GM18870 (cell line): ENCODE data around the gene SEMA7A.
A peak's percentile ranks its signal among the peaks of the same experiment; 100 is the strongest.
"Not testable (repeated sequence)": the region's sequence is repeated elsewhere in the genome, so short reads cannot be mapped to it uniquely, and the experiment has no call there.

Experiments
- ATAC-seq: cut with Tn5 transposase; IDR thresholded peaks from one replicate; pipeline ENCODE4 v1.9.1; 2021; ENCODE audit warnings: moderate library complexity; ENCODE audit not compliant: unreplicated experiment

Gene SEMA7A

GRCh38 chr15:74433592-74434262 lies at the start of gene SEMA7A:
TSS of gene SEMA7A (minus strand) at chr15:74433958. CDS start at chr15:74433918, 40 bp downstream.
- no peak for ATAC-seq

GRCh38 chr15:74482661-74483060 lies 48.9 kb upstream of the SEMA7A start:
- no peak for ATAC-seq

GRCh38 chr15:74480364-74480763 lies 46.6 kb upstream of the SEMA7A start:
- ATAC-seq = not testable (repeated sequence)

DNA sequence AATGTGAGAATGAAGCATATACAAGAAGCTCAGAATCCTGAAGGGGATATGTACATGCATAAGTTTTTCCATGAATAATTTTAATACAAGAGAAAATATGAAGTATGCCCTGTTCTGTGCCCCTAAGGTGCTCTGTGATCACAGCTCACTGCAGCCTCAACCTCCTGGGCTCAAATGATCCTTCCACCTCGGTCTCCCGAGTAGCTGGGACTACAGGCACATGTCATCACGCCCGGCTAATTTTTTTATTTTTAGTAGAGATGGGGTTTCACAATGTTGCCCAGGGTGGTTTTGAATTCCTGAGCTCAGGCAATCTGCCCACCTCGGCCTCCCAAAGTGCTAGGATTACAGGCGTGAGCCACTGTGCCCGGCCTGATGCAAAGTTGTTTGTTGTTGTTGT lies 37.9 kb upstream of the SEMA7A start:
- not testable (repeated sequence) for ATAC-seq

DNA sequence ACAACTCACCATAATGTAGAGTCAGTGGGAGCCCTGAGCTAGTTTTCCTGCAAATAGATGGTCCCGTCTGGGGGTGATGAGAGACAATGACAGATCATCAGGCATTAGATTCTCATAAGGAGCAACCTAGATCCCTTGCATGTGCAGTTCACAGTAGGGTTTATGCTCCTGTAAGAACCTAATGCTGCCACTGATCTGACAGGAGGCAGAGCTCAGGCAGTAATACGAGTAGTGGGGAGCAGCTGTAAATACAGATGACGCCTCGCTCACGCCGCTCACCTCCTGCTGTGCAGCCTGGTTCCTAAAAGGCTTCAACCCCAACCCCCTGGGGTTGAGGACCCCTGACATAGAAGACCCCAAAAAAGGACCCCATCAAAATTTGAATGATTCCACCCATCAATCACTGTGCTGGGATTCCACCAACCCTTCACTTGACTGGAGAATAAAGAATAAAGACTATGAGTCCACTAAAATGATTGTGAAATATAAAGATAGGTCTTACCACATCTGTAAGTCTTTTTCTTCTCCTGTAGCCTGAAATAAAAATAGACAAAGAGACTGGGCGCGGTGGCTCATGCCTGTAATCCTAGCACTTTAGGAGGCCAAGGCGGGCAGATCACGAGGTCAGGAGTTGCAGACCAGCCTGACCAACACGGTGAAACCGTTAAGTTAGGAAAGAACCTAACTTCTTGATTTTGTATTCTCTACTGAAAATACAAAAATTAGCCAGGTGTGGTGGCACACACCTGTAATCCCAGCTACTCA lies 37.1 kb upstream of the SEMA7A start:
- ATAC-seq = no peak

GRCh38 chr15:74468341-74469032 lies 34.7 kb upstream of the SEMA7A start:
- no peak for ATAC-seq

DNA sequence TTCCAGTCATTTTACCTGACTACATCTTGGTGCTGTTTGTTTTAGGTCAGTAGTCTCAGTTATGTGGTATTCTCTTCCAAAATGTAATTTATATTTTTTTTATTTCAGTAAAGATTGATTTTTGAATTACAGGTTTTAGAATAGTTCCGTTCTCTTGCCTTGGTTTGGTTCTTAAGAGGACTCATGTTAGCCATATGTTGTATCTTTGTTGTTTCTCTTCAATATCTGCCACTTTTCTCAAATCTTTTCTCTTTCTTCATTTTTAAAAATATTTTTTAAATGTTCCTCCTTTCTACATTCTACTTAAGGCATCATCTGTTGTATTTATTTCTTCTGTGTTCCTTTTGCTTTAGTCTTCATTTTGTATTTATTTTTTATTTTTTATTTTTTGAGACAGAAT lies 32.8 kb upstream of the SEMA7A start:
- no peak for ATAC-seq

GRCh38 chr15:74464897-74465296 lies 31.1 kb upstream of the SEMA7A start:
- ATAC-seq = no peak

GRCh38 chr15:74464216-74464615 lies 30.5 kb upstream of the SEMA7A start:
- no peak for ATAC-seq

GRCh38 chr15:74463634-74464033 lies 29.9 kb upstream of the SEMA7A start:
- no peak for ATAC-seq

- no peak for ATAC-seq
Observed at GRCh38 chr15:74461847-74462511, 28.2 kb upstream of the SEMA7A start.

DNA sequence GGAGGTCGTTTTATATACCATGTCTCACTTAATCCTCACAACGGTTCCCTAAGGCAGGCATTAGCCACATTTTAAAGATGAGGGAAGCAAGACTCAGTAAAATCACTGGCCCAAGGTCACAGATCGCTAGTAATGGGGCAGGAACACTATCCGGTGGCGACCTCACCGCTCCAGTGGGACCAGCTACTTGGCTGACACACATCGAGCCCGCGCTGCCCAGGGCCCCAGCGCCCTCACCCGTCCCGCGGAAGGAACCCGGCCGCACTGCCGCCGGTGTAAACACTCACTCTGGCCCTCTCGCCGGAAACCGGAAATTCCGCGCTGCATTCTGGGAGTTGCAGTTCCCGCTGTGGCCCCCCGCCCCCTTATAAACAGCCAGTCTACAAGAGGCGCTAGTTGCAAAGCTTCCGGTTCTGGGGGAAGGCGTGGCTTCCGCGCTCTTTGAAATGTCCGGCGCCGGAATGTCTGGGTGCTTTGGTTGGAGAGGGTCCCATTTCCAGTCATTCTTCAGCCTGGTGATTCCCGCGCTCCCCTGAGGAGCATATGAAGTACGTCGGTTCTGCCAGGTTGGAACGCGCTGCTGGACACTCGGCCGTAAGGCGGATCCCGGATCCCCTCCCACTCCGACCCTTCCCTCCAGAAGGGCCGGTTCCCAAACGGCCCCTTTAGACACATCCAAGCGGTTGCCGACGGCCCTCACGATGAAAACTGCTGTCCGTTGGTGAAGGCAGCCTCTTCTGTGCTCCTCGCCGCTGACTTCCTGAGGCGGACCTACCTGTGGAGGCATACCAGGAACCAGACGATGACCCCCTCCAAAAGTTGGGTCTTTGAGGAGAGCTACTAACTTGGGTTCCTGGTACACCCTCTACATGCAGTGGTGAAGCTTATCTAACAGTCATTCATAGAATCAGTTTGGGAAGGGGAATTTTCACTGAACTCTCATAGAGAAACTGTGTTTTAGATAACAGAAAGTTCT lies 27.4 kb upstream of the SEMA7A start, which contains the start of gene UBL7:
TSS of gene UBL7 (minus strand) at position 290 of the 976 bp plus-strand sequence. CDS start 2,293 bp downstream, outside the sequence.
- peak; percentile 63 for ATAC-seq

DNA sequence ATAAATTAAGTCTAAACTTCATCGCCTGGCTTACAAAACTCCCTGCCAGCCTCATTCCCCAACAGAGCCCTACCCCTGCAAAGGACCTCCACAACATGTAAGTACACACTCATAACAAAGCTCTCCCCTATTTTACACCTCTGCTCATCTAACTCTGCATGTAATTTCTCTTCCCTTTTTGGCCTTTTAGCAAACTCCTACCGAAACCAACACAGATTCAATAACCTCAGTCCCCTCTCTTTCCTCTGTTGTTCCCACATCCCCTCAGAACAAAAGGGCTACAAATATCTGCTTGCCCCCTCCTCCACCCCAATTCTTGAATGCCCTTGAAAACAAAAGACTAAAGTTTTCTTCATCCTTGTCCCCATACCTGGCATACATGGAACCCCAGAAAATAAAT lies 26.5 kb upstream of the SEMA7A start:
- no peak for ATAC-seq

- ATAC-seq = not testable (repeated sequence)
Observed at GRCh38 chr15:74459798-74460197, 26.0 kb upstream of the SEMA7A start.

GRCh38 chr15:74458473-74458872 lies 24.7 kb upstream of the SEMA7A start:
- ATAC-seq = no peak

GRCh38 chr15:74457036-74457435 lies 23.3 kb upstream of the SEMA7A start:
- not testable (repeated sequence) for ATAC-seq

GRCh38 chr15:74454764-74455500 lies 21.2 kb upstream of the SEMA7A start:
- no peak for ATAC-seq

GRCh38 chr15:74453925-74454763 lies 20.4 kb upstream of the SEMA7A start:
- ATAC-seq = no peak
